Measurements from ENCODE around the gene TNFAIP3. TPM values are rescaled to one million over a fixed set of nuclear protein-coding genes. Genes with fewer than 3 reads are reported as not detected.

The TNFAIP3 gene
- total RNA-seq, 1 donor from 2014 or later, result 44.6 TPM

- ATAC-seq (no peak), DNase-seq (no peak)
- intact Hi-C loops (cut with DNase I), result no loop called here
- Histone ChIP-seq H3K4me3 (no peak overlapping the region), H3K27me3 (ENCODE audit: low read depth) (no peaks in the 10 kb centered on the region), H3K27ac (peak overlapping the region; percentile 53), H3K4me1 (peaks cover 50% of the 10 kb centered on the region), H3K36me3 (peaks cover 85% of the 10 kb centered on the region), H3K9me3 (no peaks in the 10 kb centered on the region)
- peak; percentile 0 for TF ChIP-seq CTCF (IDR thresholded peaks at IDR 0.05)
These were observed 12.2 kb downstream of the TNFAIP3 start for GRCh38 chr6:137879299-137879698.

GRCh38 chr6:137879885-137880745 lies 13.1 kb downstream of the TNFAIP3 start:
- Histone ChIP-seq H3K27me3 (ENCODE audit: low read depth) (no peaks in the 10 kb centered on the region), H3K36me3 (peaks cover 77% of the 10 kb centered on the region), H3K4me1 (peaks cover 41% of the 10 kb centered on the region), H3K4me3 (no peak overlapping the region), H3K27ac (peak overlapping the region; percentile 53), H3K9me3 (no peaks in the 10 kb centered on the region)
- ATAC-seq (no peak), DNase-seq (no peak)
- no peak for TF ChIP-seq CTCF (IDR thresholded peaks at IDR 0.05)
- intact Hi-C loops (cut with DNase I), result no loop called here

- no peaks in the 10 kb centered on the region for H3K27me3 ChIP-seq (ENCODE audit: low read depth)
- peaks cover 41% of the 10 kb centered on the region for H3K4me1 ChIP-seq
- TF ChIP-seq CTCF (IDR thresholded peaks at IDR 0.05), result no peak
- H3K9me3 ChIP-seq, result no peaks in the 10 kb centered on the region
- DNase-seq, result no peak
- H3K4me3 ChIP-seq, result no peak overlapping the region
- peaks cover 69% of the 10 kb centered on the region for H3K36me3 ChIP-seq
- ATAC-seq, result peak in 1 of 2 donors; percentile 3
- intact Hi-C loops (cut with DNase I), result no loop called here
- H3K27ac ChIP-seq, result no peak overlapping the region
These were observed 13.9 kb downstream of the TNFAIP3 start for GRCh38 chr6:137880746-137881521.

GRCh38 chr6:137881522-137881886 lies 14.4 kb downstream of the TNFAIP3 start:
- Histone ChIP-seq H3K4me1 (peaks cover 41% of the 10 kb centered on the region), H3K27ac (no peak overlapping the region), H3K4me3 (no peak overlapping the region), H3K27me3 (ENCODE audit: low read depth) (no peaks in the 10 kb centered on the region), H3K36me3 (peaks cover 63% of the 10 kb centered on the region), H3K9me3 (no peaks in the 10 kb centered on the region)
- no peak for TF ChIP-seq CTCF (IDR thresholded peaks at IDR 0.05)
- ATAC-seq, result peak in 1 of 2 donors; percentile 2
- no peak for DNase-seq
- intact Hi-C loops (cut with DNase I), result no loop called here

- Histone ChIP-seq H3K36me3 (peaks cover 54% of the 10 kb centered on the region), H3K4me3 (no peak overlapping the region), H3K27ac (peak overlapping the region; percentile 47), H3K9me3 (no peaks in the 10 kb centered on the region), H3K27me3 (ENCODE audit: low read depth) (no peaks in the 10 kb centered on the region), H3K4me1 (peaks cover 41% of the 10 kb centered on the region)
- DNase-seq (no peak), ATAC-seq (peak in 1 of 2 donors; percentile 18)
- intact Hi-C loops (cut with DNase I), result no loop called here
- TF ChIP-seq CTCF (IDR thresholded peaks at IDR 0.05), result no peak
These were observed 15.3 kb downstream of the TNFAIP3 start for GRCh38 chr6:137882225-137882961.

All from lower lobe of right lung (tissue), 2 donors.